DMS 273 treated with DMSO at 0.1 percent for 48 hours (cell line): ENCODE measurements around the gene ISY1.
"Not testable (repeated sequence)": the region's sequence is repeated elsewhere in the genome, so short reads cannot be mapped to it uniquely, and the experiment has no call there.

Source experiments
- DNase-seq: peaks from one replicate; lab custom pipeline; 2025; lab: John Stamatoyannopoulos, UW

ISY1 gene

GRCh38 chr3:129166579-129167332 lies 5.9 kb upstream of the ISY1 start:
- no peak for DNase-seq

- not testable (repeated sequence) for DNase-seq
Measured at GRCh38 chr3:129165594-129165993, 4.7 kb upstream of the ISY1 start.

GRCh38 chr3:129164500-129164899 lies 3.6 kb upstream of the ISY1 start:
- no peak for DNase-seq

- peak; percentile 55 for DNase-seq
Measured at GRCh38 chr3:129162729-129163579, 2.1 kb upstream of the ISY1 start.

GRCh38 chr3:129161860-129162271 lies 1.0 kb upstream of the ISY1 start:
- no peak for DNase-seq

GRCh38 chr3:129144786-129145185 lies 16.1 kb downstream of the ISY1 start:
- DNase-seq: no peak

GRCh38 chr3:129141011-129141410 lies 19.9 kb downstream of the ISY1 start:
- not testable (repeated sequence) for DNase-seq

GRCh38 chr3:129139911-129140310 lies 21.0 kb downstream of the ISY1 start:
- DNase-seq: no peak

- DNase-seq: not testable (repeated sequence)
Measured at GRCh38 chr3:129136275-129136674, 24.6 kb downstream of the ISY1 start.

- no peak for DNase-seq
Measured at GRCh38 chr3:129132097-129132866, 28.6 kb downstream of the ISY1 start.

GRCh38 chr3:129131465-129132088 lies 29.3 kb downstream of the ISY1 start:
- no peak for DNase-seq

- no peak for DNase-seq
Measured at GRCh38 chr3:129130291-129130813, 30.5 kb downstream of the ISY1 start.

GRCh38 chr3:129128357-129129155 lies 32.3 kb downstream of the ISY1 start:
- DNase-seq: no peak

- no peak for DNase-seq
Measured at GRCh38 chr3:129126726-129127280, 34.1 kb downstream of the ISY1 start.

GRCh38 chr3:129123314-129124060 lies 37.4 kb downstream of the ISY1 start:
- DNase-seq: no peak

GRCh38 chr3:129122412-129123011 lies 38.4 kb downstream of the ISY1 start:
- DNase-seq: no peak

GRCh38 chr3:129121792-129122411 lies 39.0 kb downstream of the ISY1 start, which contains the start of gene RAB43:
Gene RAB43 (minus strand): TSS chr3:129121804. CDS start chr3:129121489, 315 bp downstream.
- DNase-seq: peak; percentile 42

GRCh38 chr3:129121016-129121791 lies 39.7 kb downstream of the ISY1 start:
- DNase-seq: no peak
